ENCODE results near the gene ZCCHC10.
"Not testable (repeated sequence)": the region's sequence is repeated elsewhere in the genome, so short reads cannot be mapped to it uniquely, and the experiment has no call there.

ZCCHC10 gene

GRCh38 chr5:132981288-132981687, 45.1 kb downstream of the ZCCHC10 start:
- no peak for DNase-seq (ENCODE audit: extremely low spot score)
- POLR2A ChIA-PET = no interaction called here
- TF ChIP-seq FOXK2 (IDR thresholded peaks at IDR 0.05) (no peak), PKNOX1 (IDR thresholded peaks at IDR 0.05) (no peak), CTBP1 (IDR thresholded peaks at IDR 0.05; ENCODE audit: borderline replicate concordance) (no peak)
- CTCF ChIA-PET = no interaction called here

- ChIA-PET POLR2A (no interaction called here), CTCF (no interaction called here)
- no peak for TF ChIP-seq L3MBTL2 (conservative IDR thresholded peaks at IDR 0.05)
- TF ChIP-seq BHLHE40 (IDR thresholded peaks at IDR 0.05; ENCODE audit: borderline replicate concordance) = no peak
- no peak for TF ChIP-seq SUZ12 (IDR thresholded peaks at IDR 0.05)
- TF ChIP-seq PKNOX1 (IDR thresholded peaks at IDR 0.05) = no peak
- TF ChIP-seq FOXM1 (IDR thresholded peaks at IDR 0.05; ENCODE audit: borderline replicate concordance) = no peak
- TF ChIP-seq ARNT (IDR thresholded peaks at IDR 0.05) = no peak
- TF ChIP-seq LEF1 (IDR thresholded peaks at IDR 0.05; ENCODE audit: borderline replicate concordance) = no peak
- TF ChIP-seq NFRKB (IDR thresholded peaks at IDR 0.05) = no peak
- no peak for TF ChIP-seq ELF4 (IDR thresholded peaks at IDR 0.05)
- no peak for TF ChIP-seq HDGF (IDR thresholded peaks at IDR 0.05; ENCODE audit: borderline replicate concordance)
- TF ChIP-seq FOXA1 (IDR thresholded peaks at IDR 0.05) = no peak
- TF ChIP-seq CTBP1 (IDR thresholded peaks at IDR 0.05; ENCODE audit: borderline replicate concordance) = no peak
- TF ChIP-seq FOXK2 (IDR thresholded peaks at IDR 0.05) = no peak
- TF ChIP-seq ZNF384 (IDR thresholded peaks at IDR 0.05) = no peak
- no peak for TF ChIP-seq SP1 (IDR thresholded peaks at IDR 0.05)
- TF ChIP-seq TARDBP (IDR thresholded peaks at IDR 0.05) = no peak
- no peak for DNase-seq (ENCODE audit: extremely low spot score)
These were observed 46.4 kb downstream of the ZCCHC10 start for GRCh38 chr5:132979976-132980375.

GRCh38 chr5:132979367-132979940, 46.9 kb downstream of the ZCCHC10 start:
- POLR2A ChIA-PET = no interaction called here
- TF ChIP-seq FOXM1 (IDR thresholded peaks at IDR 0.05; ENCODE audit: borderline replicate concordance) (no peak), ELF4 (IDR thresholded peaks at IDR 0.05) (no peak), SP1 (IDR thresholded peaks at IDR 0.05) (no peak), CTBP1 (IDR thresholded peaks at IDR 0.05; ENCODE audit: borderline replicate concordance) (no peak), ARNT (IDR thresholded peaks at IDR 0.05) (no peak)
- no peak for DNase-seq (ENCODE audit: extremely low spot score)
- CTCF ChIA-PET = no interaction called here

- POLR2A ChIA-PET = interaction anchor here (0.9 kb wide), 1 partner anchor 14 kb away, joined by 4 read pairs; the partner anchor contains the start of gene AFF4
- TF ChIP-seq BHLHE40 (IDR thresholded peaks at IDR 0.05; ENCODE audit: borderline replicate concordance) (no peak), LEF1 (IDR thresholded peaks at IDR 0.05; ENCODE audit: borderline replicate concordance) (no peak), TARDBP (IDR thresholded peaks at IDR 0.05) (no peak), HDGF (IDR thresholded peaks at IDR 0.05; ENCODE audit: borderline replicate concordance) (no peak), FOXA1 (IDR thresholded peaks at IDR 0.05) (no peak), ELF4 (IDR thresholded peaks at IDR 0.05) (no peak), PKNOX1 (IDR thresholded peaks at IDR 0.05) (no peak)
- CTCF ChIA-PET = no interaction called here
- DNase-seq (ENCODE audit: extremely low spot score) = no peak
These were observed 49.5 kb downstream of the ZCCHC10 start for GRCh38 chr5:132976852-132977251.

- POLR2A ChIA-PET; CTCF ChIA-PET; DNase-seq (ENCODE audit: extremely low spot score): not testable (repeated sequence)
These were observed 53.9 kb downstream of the ZCCHC10 start for GRCh38 chr5:132972436-132972828.

GRCh38 chr5:132971483-132972435, 54.6 kb downstream of the ZCCHC10 start:
- no peak for DNase-seq (ENCODE audit: extremely low spot score)
- 0 out of 2 replicates have a peak, but pooled peaks have one; percentile 12 for TF ChIP-seq PKNOX1 (IDR thresholded peaks at IDR 0.05)
- TF ChIP-seq CTBP1 (IDR thresholded peaks at IDR 0.05; ENCODE audit: borderline replicate concordance) = no peak
- POLR2A ChIA-PET = no interaction called here
- CTCF ChIA-PET = interaction anchor here (0.7 kb wide), 1 partner anchor 450 kb away, joined by 3 read pairs; no protein-coding TSS in a partner anchor
